ENCODE data around the gene KCNN1.

Gene KCNN1

DNA sequence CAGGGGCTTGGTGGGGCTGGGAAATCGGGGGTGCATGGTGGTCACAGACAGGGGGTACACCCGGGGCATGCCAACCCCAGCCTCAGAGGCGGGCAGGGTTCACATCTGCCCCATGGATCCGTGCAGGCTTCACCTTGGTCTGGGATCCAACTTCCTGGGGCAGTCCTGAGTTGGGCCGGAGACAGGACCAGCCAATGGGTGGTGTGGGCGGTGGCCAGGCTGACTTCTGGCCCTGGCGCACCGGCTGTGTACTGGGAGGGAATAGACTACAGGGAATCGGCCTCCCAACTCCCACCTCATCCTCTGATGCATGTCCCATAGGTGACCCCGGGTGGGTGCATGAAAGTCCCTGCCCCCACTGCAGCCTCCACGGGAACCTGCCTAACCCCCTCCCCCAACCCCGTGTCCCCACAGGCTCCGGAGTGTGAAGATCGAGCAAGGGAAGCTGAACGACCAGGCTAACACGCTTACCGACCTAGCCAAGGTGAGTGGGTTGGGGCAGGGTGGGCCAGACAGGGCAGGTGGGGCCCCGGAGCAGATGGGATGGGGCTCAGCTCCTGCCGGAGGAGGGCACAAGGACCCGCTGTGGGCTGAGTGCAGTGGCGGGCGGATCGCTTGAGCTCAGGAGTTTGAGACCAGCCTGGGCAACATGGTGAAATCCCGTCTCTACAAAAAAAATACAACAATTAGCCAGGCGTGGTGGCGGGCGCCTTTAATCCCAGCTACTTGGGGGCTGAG is 26.3 kb downstream of the KCNN1 start:
- H3K9me3 ChIP-seq (ENCODE audit: insufficient read depth, low read depth, low read length): no peaks in the 10 kb centered on the region
- H3K27me3 ChIP-seq (ENCODE audit: insufficient read depth, low read length): no peaks in the 10 kb centered on the region
- no peaks in the 10 kb centered on the region for H3K4me1 ChIP-seq (ENCODE audit: control insufficient read depth in 1 of 2, insufficient read depth in 2 of 2, low read length in 2 of 2)
- H4K12ac ChIP-seq (ENCODE audit: low read depth, low read length): no peak overlapping the region
- DNase-seq: no peak
- no peak overlapping the region for H3K27ac ChIP-seq (ENCODE audit: low read depth, low read length)
- H3K4ac ChIP-seq (ENCODE audit: low read depth, low read length): no peak overlapping the region
- no CpG with 5 or more reads among the region's 27 CpGs for WGBS (ENCODE audit: extremely low coverage, insufficient coverage, insufficient read length)
- H3K4me2 ChIP-seq (ENCODE audit: low read length): no peak overlapping the region
- no peaks in the 10 kb centered on the region for H3K79me2 ChIP-seq (ENCODE audit: control insufficient read depth, insufficient read depth, low read length, poor library complexity)
- no peaks in the 10 kb centered on the region for H3K36me3 ChIP-seq (ENCODE audit: control insufficient read depth in 1 of 2, insufficient read depth in 2 of 2, low read length in 2 of 2)
- no peak overlapping the region for H2BK12ac ChIP-seq (ENCODE audit: low read length)
- H2AFZ ChIP-seq (ENCODE audit: insufficient read depth, low read length, poor library complexity): no peak overlapping the region
- no peak overlapping the region for H3K4me3 ChIP-seq (ENCODE audit: low read depth, low read length)
- no peak overlapping the region for H4K91ac ChIP-seq (ENCODE audit: low read depth, low read length)
- H3K23ac ChIP-seq (ENCODE audit: low read length): no peak overlapping the region
- H2AK5ac ChIP-seq (ENCODE audit: low read length): no peak overlapping the region
- H3K18ac ChIP-seq (ENCODE audit: low read length): no peak overlapping the region
- H3K79me1 ChIP-seq (ENCODE audit: low read length): no peaks in the 10 kb centered on the region
- no peak overlapping the region for H4K8ac ChIP-seq (ENCODE audit: low read depth, low read length)
- no peak overlapping the region for H3K9ac ChIP-seq (ENCODE audit: low read length)
- H3K14ac ChIP-seq (ENCODE audit: low read length): no peak overlapping the region
- no peak overlapping the region for H2BK5ac ChIP-seq (ENCODE audit: low read depth, low read length, poor library complexity)
- H2BK120ac ChIP-seq (ENCODE audit: insufficient read depth, low read length, poor library complexity): no peak overlapping the region

DNA sequence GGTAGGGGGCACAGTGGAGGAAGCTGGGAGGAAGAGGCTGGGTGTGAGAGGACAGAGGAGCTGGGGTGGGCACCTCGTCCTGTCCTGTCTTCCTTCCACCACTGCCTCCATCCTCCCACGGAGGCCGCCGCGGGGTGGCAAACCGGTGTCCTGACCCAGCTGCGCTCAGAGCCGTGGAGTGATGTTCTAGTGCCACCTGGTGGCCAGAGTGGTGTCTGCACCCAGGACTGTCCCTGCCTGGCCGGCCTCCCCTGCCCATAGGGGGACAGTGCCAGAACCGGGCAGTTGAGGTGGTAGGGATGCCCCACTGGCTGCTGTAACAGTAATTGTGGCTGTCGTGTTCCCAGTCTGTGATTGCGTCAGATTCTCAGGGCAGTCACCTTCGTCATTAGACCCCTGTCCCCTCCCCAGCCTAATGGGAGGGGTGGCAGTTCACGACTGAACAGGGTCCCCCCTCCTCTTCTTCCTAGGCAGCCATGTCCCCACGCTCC is 30.0 kb downstream of the KCNN1 start:
- no peak overlapping the region for H2BK120ac ChIP-seq (ENCODE audit: insufficient read depth, low read length, poor library complexity)
- H3K14ac ChIP-seq (ENCODE audit: low read length): no peak overlapping the region
- no peak overlapping the region for H2AFZ ChIP-seq (ENCODE audit: insufficient read depth, low read length, poor library complexity)
- H3K18ac ChIP-seq (ENCODE audit: low read length): no peak overlapping the region
- H3K79me2 ChIP-seq (ENCODE audit: control insufficient read depth, insufficient read depth, low read length, poor library complexity): no peaks in the 10 kb centered on the region
- no peak overlapping the region for H2AK5ac ChIP-seq (ENCODE audit: low read length)
- no peak overlapping the region for H3K4me2 ChIP-seq (ENCODE audit: low read length)
- H3K79me1 ChIP-seq (ENCODE audit: low read length): no peaks in the 10 kb centered on the region
- no peak overlapping the region for H3K23ac ChIP-seq (ENCODE audit: low read length)
- peaks cover 2% of the 10 kb centered on the region for H3K27me3 ChIP-seq (ENCODE audit: insufficient read depth, low read length)
- DNase-seq: peak; percentile 79 to 92
- H3K9ac ChIP-seq (ENCODE audit: low read length): no peak overlapping the region
- no peak overlapping the region for H3K27ac ChIP-seq (ENCODE audit: low read depth, low read length)
- H3K4ac ChIP-seq (ENCODE audit: low read depth, low read length): no peak overlapping the region
- no peak overlapping the region for H4K8ac ChIP-seq (ENCODE audit: low read depth, low read length)
- H3K36me3 ChIP-seq (ENCODE audit: control insufficient read depth in 1 of 2, insufficient read depth in 2 of 2, low read length in 2 of 2): no peaks in the 10 kb centered on the region
- WGBS (ENCODE audit: extremely low coverage, insufficient coverage, insufficient read length): no CpG with 5 or more reads among the region's 15 CpGs
- no peak overlapping the region for H2BK12ac ChIP-seq (ENCODE audit: low read length)
- peaks cover 0 to 6% of the 10 kb centered on the region in 2 experiments for H3K4me1 ChIP-seq (ENCODE audit: control insufficient read depth in 1 of 2, insufficient read depth in 2 of 2, low read length in 2 of 2)
- H2BK5ac ChIP-seq (ENCODE audit: low read depth, low read length, poor library complexity): no peak overlapping the region
- H3K9me3 ChIP-seq (ENCODE audit: insufficient read depth, low read depth, low read length): no peaks in the 10 kb centered on the region
- H3K4me3 ChIP-seq (ENCODE audit: low read depth, low read length): peak overlapping the region; percentile 53
- H4K91ac ChIP-seq (ENCODE audit: low read depth, low read length): no peak overlapping the region
- no peak overlapping the region for H4K12ac ChIP-seq (ENCODE audit: low read depth, low read length)

DNA sequence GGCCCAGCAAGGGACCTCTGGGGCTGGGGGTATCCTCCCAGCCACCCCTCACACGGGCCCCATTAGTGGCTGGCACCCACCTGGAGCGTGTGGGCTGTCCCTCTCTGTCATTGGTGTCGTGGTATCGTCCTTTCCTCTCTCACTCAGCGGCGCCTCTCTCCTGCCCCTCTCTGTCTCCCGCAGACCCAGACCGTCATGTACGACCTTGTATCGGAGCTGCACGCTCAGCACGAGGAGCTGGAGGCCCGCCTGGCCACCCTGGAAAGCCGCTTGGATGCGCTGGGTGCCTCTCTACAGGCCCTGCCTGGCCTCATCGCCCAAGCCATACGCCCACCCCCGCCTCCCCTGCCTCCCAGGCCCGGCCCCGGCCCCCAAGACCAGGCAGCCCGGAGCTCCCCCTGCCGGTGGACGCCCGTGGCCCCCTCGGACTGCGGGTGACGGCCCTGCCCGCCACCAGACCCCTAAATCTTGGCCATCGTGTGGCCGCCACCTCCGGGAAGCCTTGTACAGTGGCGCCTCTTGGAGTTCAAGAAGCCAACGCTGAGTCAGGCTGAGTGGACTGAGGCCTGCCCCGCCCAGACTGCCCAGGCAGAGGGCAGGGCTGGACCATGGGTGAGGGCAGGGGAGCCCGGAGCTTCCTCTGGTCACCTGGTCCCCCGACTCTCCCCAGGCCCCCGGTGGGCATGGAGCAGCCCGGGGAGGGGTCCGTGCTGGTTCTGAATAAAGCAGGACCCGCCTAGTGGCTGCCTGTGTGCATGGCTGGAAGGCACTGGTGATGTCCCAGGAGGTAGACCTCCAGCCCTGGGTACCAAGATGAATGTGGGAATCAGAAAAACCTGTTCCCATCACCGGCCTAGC is 31.3 kb downstream of the KCNN1 start:
- no peak overlapping the region for H3K27ac ChIP-seq (ENCODE audit: low read depth, low read length)
- H2AFZ ChIP-seq (ENCODE audit: insufficient read depth, low read length, poor library complexity): no peak overlapping the region
- peaks cover 0 to 6% of the 10 kb centered on the region in 2 experiments for H3K4me1 ChIP-seq (ENCODE audit: control insufficient read depth in 1 of 2, insufficient read depth in 2 of 2, low read length in 2 of 2)
- H4K12ac ChIP-seq (ENCODE audit: low read depth, low read length): no peak overlapping the region
- peaks cover 2% of the 10 kb centered on the region for H3K9me3 ChIP-seq (ENCODE audit: insufficient read depth, low read depth, low read length)
- no peak overlapping the region for H2BK5ac ChIP-seq (ENCODE audit: low read depth, low read length, poor library complexity)
- no peak overlapping the region for H3K18ac ChIP-seq (ENCODE audit: low read length)
- H3K9ac ChIP-seq (ENCODE audit: low read length): no peak overlapping the region
- H3K36me3 ChIP-seq (ENCODE audit: control insufficient read depth in 1 of 2, insufficient read depth in 2 of 2, low read length in 2 of 2): no peaks in the 10 kb centered on the region
- no peaks in the 10 kb centered on the region for H3K79me1 ChIP-seq (ENCODE audit: low read length)
- H4K91ac ChIP-seq (ENCODE audit: low read depth, low read length): no peak overlapping the region
- no peak overlapping the region for H2AK5ac ChIP-seq (ENCODE audit: low read length)
- no peak overlapping the region for H3K4ac ChIP-seq (ENCODE audit: low read depth, low read length)
- H3K4me3 ChIP-seq (ENCODE audit: low read depth, low read length): no peak overlapping the region
- WGBS (ENCODE audit: extremely low coverage, insufficient coverage, insufficient read length): no CpG with 5 or more reads among the region's 41 CpGs
- no peak overlapping the region for H3K23ac ChIP-seq (ENCODE audit: low read length)
- H2BK120ac ChIP-seq (ENCODE audit: insufficient read depth, low read length, poor library complexity): no peak overlapping the region
- H3K14ac ChIP-seq (ENCODE audit: low read length): no peak overlapping the region
- peaks cover 3% of the 10 kb centered on the region for H3K27me3 ChIP-seq (ENCODE audit: insufficient read depth, low read length)
- no peak overlapping the region for H3K4me2 ChIP-seq (ENCODE audit: low read length)
- H2BK12ac ChIP-seq (ENCODE audit: low read length): no peak overlapping the region
- no peak overlapping the region for H4K8ac ChIP-seq (ENCODE audit: low read depth, low read length)
- DNase-seq: no peak
- H3K79me2 ChIP-seq (ENCODE audit: control insufficient read depth, insufficient read depth, low read length, poor library complexity): no peaks in the 10 kb centered on the region

DNA sequence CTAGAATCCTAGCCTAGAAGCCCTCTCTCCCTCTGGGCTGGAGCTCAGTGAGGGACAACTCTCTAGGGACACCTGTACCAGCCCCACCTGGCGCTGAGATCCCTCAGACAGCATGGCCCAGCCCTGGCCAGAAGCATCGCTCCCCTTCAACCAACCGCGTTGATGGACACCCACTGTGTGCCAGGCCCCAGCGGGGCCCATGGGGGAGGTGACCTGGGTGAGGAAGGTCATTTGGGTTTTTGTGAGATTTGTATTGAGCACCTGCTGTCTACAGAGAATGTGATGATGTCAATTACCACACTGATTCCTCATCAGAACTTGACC is 31.9 kb downstream of the KCNN1 start:
- H4K91ac ChIP-seq (ENCODE audit: low read depth, low read length): no peak overlapping the region
- no peak for DNase-seq
- H2AFZ ChIP-seq (ENCODE audit: insufficient read depth, low read length, poor library complexity): no peak overlapping the region
- H2AK5ac ChIP-seq (ENCODE audit: low read length): no peak overlapping the region
- no peak overlapping the region for H3K4me2 ChIP-seq (ENCODE audit: low read length)
- no peak overlapping the region for H3K4ac ChIP-seq (ENCODE audit: low read depth, low read length)
- WGBS (ENCODE audit: extremely low coverage, insufficient coverage, insufficient read length): no CpG with 5 or more reads among the region's 5 CpGs
- no peaks in the 10 kb centered on the region for H3K79me2 ChIP-seq (ENCODE audit: control insufficient read depth, insufficient read depth, low read length, poor library complexity)
- H2BK5ac ChIP-seq (ENCODE audit: low read depth, low read length, poor library complexity): no peak overlapping the region
- no peak overlapping the region for H3K14ac ChIP-seq (ENCODE audit: low read length)
- peaks cover 0 to 6% of the 10 kb centered on the region in 2 experiments for H3K4me1 ChIP-seq (ENCODE audit: control insufficient read depth in 1 of 2, insufficient read depth in 2 of 2, low read length in 2 of 2)
- H3K23ac ChIP-seq (ENCODE audit: low read length): no peak overlapping the region
- H3K18ac ChIP-seq (ENCODE audit: low read length): no peak overlapping the region
- H3K9ac ChIP-seq (ENCODE audit: low read length): no peak overlapping the region
- no peak overlapping the region for H4K12ac ChIP-seq (ENCODE audit: low read depth, low read length)
- no peak overlapping the region for H3K27ac ChIP-seq (ENCODE audit: low read depth, low read length)
- no peak overlapping the region for H2BK12ac ChIP-seq (ENCODE audit: low read length)
- no peak overlapping the region for H4K8ac ChIP-seq (ENCODE audit: low read depth, low read length)
- H3K9me3 ChIP-seq (ENCODE audit: insufficient read depth, low read depth, low read length): peaks cover 2% of the 10 kb centered on the region
- H3K27me3 ChIP-seq (ENCODE audit: insufficient read depth, low read length): peaks cover 3% of the 10 kb centered on the region
- H3K4me3 ChIP-seq (ENCODE audit: low read depth, low read length): no peak overlapping the region
- H3K79me1 ChIP-seq (ENCODE audit: low read length): no peaks in the 10 kb centered on the region
- no peak overlapping the region for H2BK120ac ChIP-seq (ENCODE audit: insufficient read depth, low read length, poor library complexity)
- H3K36me3 ChIP-seq (ENCODE audit: control insufficient read depth in 1 of 2, insufficient read depth in 2 of 2, low read length in 2 of 2): no peaks in the 10 kb centered on the region

All from trophoblast cell (in vitro differentiated cells and primary cell).